NB4 (cell line): Measurements from ENCODE around the gene SERTAD3.
"Not testable (repeated sequence)": the region's sequence is repeated elsewhere in the genome, so short reads cannot be mapped to it uniquely, and the experiment has no call there.

Source experiments
- POLR2A ChIP-seq: IDR thresholded peaks from 2 replicates; pipeline ENCODE4 v1.6.1; 2011; ENCODE audit warnings: mild to moderate bottlenecking; ENCODE audit not compliant: insufficient read length; ENCODE audit errors: extremely low read depth
- TF ChIP-seq, protein P1 (sequence below): IDR thresholded peaks from one replicate; pipeline ENCODE4 v1.5.1; 2012; ENCODE audit warnings: low read depth, low read length

DNA sequence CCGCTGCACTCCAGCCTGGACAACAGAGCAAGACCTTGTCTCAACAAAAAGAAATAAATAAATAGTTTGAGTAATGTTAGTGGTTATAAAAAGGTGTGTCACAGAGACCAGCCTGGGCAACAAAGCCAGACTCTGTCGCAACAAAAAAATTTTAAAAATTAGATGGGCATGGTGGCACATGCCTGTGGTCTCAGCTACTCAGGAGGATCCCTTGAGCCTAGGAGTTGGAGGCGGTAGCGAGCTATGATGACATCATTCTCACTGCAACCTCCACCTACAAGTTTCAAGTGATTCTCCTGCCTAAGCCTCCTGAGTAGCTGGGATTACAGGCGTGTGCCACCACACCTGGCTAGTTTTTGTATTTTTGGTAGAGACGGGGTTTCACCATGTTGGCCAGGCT, 9.8 kb upstream of the SERTAD3 start:
- TF ChIP-seq POLR2A, result not testable (repeated sequence)
- TF ChIP-seq, protein P1, sequence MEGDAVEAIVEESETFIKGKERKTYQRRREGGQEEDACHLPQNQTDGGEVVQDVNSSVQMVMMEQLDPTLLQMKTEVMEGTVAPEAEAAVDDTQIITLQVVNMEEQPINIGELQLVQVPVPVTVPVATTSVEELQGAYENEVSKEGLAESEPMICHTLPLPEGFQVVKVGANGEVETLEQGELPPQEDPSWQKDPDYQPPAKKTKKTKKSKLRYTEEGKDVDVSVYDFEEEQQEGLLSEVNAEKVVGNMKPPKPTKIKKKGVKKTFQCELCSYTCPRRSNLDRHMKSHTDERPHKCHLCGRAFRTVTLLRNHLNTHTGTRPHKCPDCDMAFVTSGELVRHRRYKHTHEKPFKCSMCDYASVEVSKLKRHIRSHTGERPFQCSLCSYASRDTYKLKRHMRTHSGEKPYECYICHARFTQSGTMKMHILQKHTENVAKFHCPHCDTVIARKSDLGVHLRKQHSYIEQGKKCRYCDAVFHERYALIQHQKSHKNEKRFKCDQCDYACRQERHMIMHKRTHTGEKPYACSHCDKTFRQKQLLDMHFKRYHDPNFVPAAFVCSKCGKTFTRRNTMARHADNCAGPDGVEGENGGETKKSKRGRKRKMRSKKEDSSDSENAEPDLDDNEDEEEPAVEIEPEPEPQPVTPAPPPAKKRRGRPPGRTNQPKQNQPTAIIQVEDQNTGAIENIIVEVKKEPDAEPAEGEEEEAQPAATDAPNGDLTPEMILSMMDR, result not testable (repeated sequence)
